ENCODE results near the gene STXBP5. TPM values are rescaled to one million over a fixed set of nuclear protein-coding genes. Genes with fewer than 3 reads are reported as not detected.

Gene STXBP5
- total and polyA plus RNA-seq, 2 of the 13 experiments (the other 11 are each of a cell fraction or from before 2014, with no cell fraction given): 8.8 to 19.4 TPM

GRCh38 chr6:147156799-147157382 lies 47.3 kb upstream of the STXBP5 start:
- FAIRE-seq (no peak), DNase-seq (ENCODE audit: low spot score) (no peak), ATAC-seq (no peak)
- no peaks in the 10 kb centered on the region for H3K9me3 ChIP-seq (ENCODE audit: low read length)
- no peak overlapping the region for H3K27ac ChIP-seq (ENCODE audit: extremely low read length, insufficient read depth, low read length)
- WGBS (ENCODE audit: low lambda C conversion rate): 8% methylated on average over 4 of the region's 4 CpGs
- no peaks in the 10 kb centered on the region; a peak in 1 of 5 replicates for H3K27me3 ChIP-seq (ENCODE audit: control insufficient read depth in 1 of 2, insufficient read depth in 2 of 2, low read length in 2 of 2)
- ChIA-PET CTCF (ENCODE audit: low intra/inter-chr PET ratio, low total read pairs) (no interaction called here), POLR2A (no interaction called here)
- no peaks in the 10 kb centered on the region for H3K4me1 ChIP-seq (ENCODE audit: insufficient read depth, low read length)
- H3K36me3 ChIP-seq (replicated peaks in 1 of 2; ENCODE audit: control insufficient read depth in 1 of 2, insufficient read depth in 2 of 2, low read length in 2 of 2): no peaks in the 10 kb centered on the region
- H3K4me3 ChIP-seq (replicated peaks in 1 of 3; ENCODE audit: insufficient read depth in 1 of 3, low read depth in 2 of 3, low read length in 3 of 3): no peak overlapping the region
- no peak overlapping the region for H3K9ac ChIP-seq (ENCODE audit: insufficient read depth, low read depth, low read length)
- in situ Hi-C loops (cut with HindIII; ENCODE audit: extremely low pct_ligation_motif_present, low pct_unique_long_range_greater_than_20kb) (no loop called here), intact Hi-C loops (cut with micrococcal nuclease; ENCODE audit: unreplicated experiment) (no loop called here)
- no peaks in the 10 kb centered on the region for H4K20me1 ChIP-seq (ENCODE audit: insufficient read depth, low read length)
- BruUV-seq (replicated peaks): no TSS peak
- no peaks in the 10 kb centered on the region for H3K79me2 ChIP-seq (ENCODE audit: insufficient read depth, low read length)
- H2AFZ ChIP-seq (ENCODE audit: low read length): no peak overlapping the region
- no peak for TF ChIP-seq ZNF468 (CRISPR knock-in tag; IDR thresholded peaks at IDR 0.05)
- TF ChIP-seq ZNF292 (CRISPR knock-in tag; IDR thresholded peaks at IDR 0.05; ENCODE audit: borderline replicate concordance, low read depth): no peak
- no peak for TF ChIP-seq ZNF567 (CRISPR knock-in tag; IDR thresholded peaks at IDR 0.05; ENCODE audit: borderline replicate concordance)
- no peak for TF ChIP-seq ZNF274 (CRISPR knock-in tag; IDR thresholded peaks at IDR 0.05)
- TF ChIP-seq SP5 (CRISPR knock-in tag; IDR thresholded peaks at IDR 0.05; ENCODE audit: borderline replicate concordance, low read depth): no peak
- TF ChIP-seq ZFP36L2 (CRISPR knock-in tag; IDR thresholded peaks at IDR 0.05): no peak
- no peak for TF ChIP-seq ZFP36 (IDR thresholded peaks at IDR 0.05; ENCODE audit: borderline replicate concordance, low read depth, low read length, partially characterized antibody)
- no peak for TF ChIP-seq ZNF672 (CRISPR knock-in tag; IDR thresholded peaks at IDR 0.05)
- TF ChIP-seq RNF219 (CRISPR knock-in tag; IDR thresholded peaks at IDR 0.05): no peak
- TF ChIP-seq ZNF180 (CRISPR knock-in tag; IDR thresholded peaks at IDR 0.05; ENCODE audit: borderline replicate concordance, low read depth): no peak
- no peak for TF ChIP-seq KLF11 (CRISPR knock-in tag; IDR thresholded peaks at IDR 0.05)
- TF ChIP-seq ZNF75D (CRISPR knock-in tag; IDR thresholded peaks at IDR 0.05; ENCODE audit: borderline replicate concordance): no peak
- no peak for TF ChIP-seq CEBPZ (IDR thresholded peaks at IDR 0.05; ENCODE audit: low read length)
- TF ChIP-seq, protein P1, sequence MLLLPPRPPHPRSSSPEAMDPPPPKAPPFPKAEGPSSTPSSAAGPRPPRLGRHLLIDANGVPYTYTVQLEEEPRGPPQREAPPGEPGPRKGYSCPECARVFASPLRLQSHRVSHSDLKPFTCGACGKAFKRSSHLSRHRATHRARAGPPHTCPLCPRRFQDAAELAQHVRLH (CRISPR knock-in tag; IDR thresholded peaks at IDR 0.05; ENCODE audit: borderline replicate concordance, low read depth): no peak
- no peak for TF ChIP-seq ZNF710 (CRISPR knock-in tag; IDR thresholded peaks at IDR 0.05; ENCODE audit: borderline replicate concordance)
- no peak for TF ChIP-seq PAWR (CRISPR knock-in tag; IDR thresholded peaks at IDR 0.05; ENCODE audit: borderline replicate concordance)
- no peak for TF ChIP-seq MTA3 (CRISPR knock-in tag; IDR thresholded peaks at IDR 0.05)
- H3K4me2 ChIP-seq (ENCODE audit: low read depth, low read length): no peak overlapping the region
